ENCODE measurements around the gene NOLC1. TPM values are rescaled to one million over a fixed set of nuclear protein-coding genes. Genes with fewer than 3 reads are reported as not detected.

Gene NOLC1
- total and polyA plus RNA-seq, 2 of the 13 experiments (the other 11 are each of a cell fraction or from before 2014, with no cell fraction given), result 50.6 to 81.0 TPM

- TF ChIP-seq HES4 (CRISPR knock-in tag; IDR thresholded peaks at IDR 0.05; ENCODE audit: borderline replicate concordance) (peak; percentile 74), ZBED4 (CRISPR knock-in tag; IDR thresholded peaks at IDR 0.05; ENCODE audit: borderline replicate concordance) (peak; percentile 73), ZNF503 (CRISPR knock-in tag; IDR thresholded peaks at IDR 0.05) (peak; percentile 82; the same call in 1 of the 2 replicates), KLF9 (CRISPR knock-in tag; IDR thresholded peaks at IDR 0.05; ENCODE audit: low read depth) (0 out of 2 replicates have a peak, but pooled peaks have one; percentile 48), YEATS2 (CRISPR knock-in tag; IDR thresholded peaks at IDR 0.05; ENCODE audit: borderline replicate concordance) (peak; percentile 97), ZNF367 (CRISPR knock-in tag; IDR thresholded peaks at IDR 0.05; ENCODE audit: borderline replicate concordance) (peak; percentile 81; the same call in 1 of the 2 replicates), MYPOP (CRISPR knock-in tag; IDR thresholded peaks at IDR 0.05) (peak; percentile 69), CREB1 (IDR thresholded peaks at IDR 0.05) (peak; percentile 99), CREB1 (CRISPR knock-in tag; IDR thresholded peaks at IDR 0.05) (peak; percentile 99), ZNF576 (CRISPR knock-in tag; IDR thresholded peaks at IDR 0.05) (0 out of 2 replicates have a peak, but pooled peaks have one; percentile 44), KMT2B (CRISPR knock-in tag; IDR thresholded peaks at IDR 0.05) (peak; percentile 84), YY1 (IDR thresholded peaks at IDR 0.05; ENCODE audit: insufficient read depth, insufficient replicate concordance, low read depth, low read length) (peak; percentile 96), ZNF224 (CRISPR knock-in tag; IDR thresholded peaks at IDR 0.05) (peak; percentile 79; the same call in 1 of the 2 replicates), TEAD3 (CRISPR knock-in tag; optimal IDR thresholded peaks at IDR 0.05; ENCODE audit: borderline replicate concordance) (peak; percentile 81), HNF1A (IDR thresholded peaks at IDR 0.05; ENCODE audit: low read depth) (0 out of 2 replicates have a peak, but pooled peaks have one; percentile 17), HNF1A (CRISPR knock-in tag; IDR thresholded peaks at IDR 0.05; ENCODE audit: borderline replicate concordance) (peak; percentile 52; the same call in 1 of the 2 replicates), ZNF432 (CRISPR knock-in tag; IDR thresholded peaks at IDR 0.05; ENCODE audit: borderline replicate concordance) (no peak)
Measured at GRCh38 chr10:102151774-102152544, at the start of gene NOLC1 (continued).

Measured in HepG2 (cell line).